HG03457 (cell line): ENCODE data around the gene HYDIN.
"Not testable (repeated sequence)": the region's sequence is repeated elsewhere in the genome, so short reads cannot be mapped to it uniquely, and the experiment has no call there.

Experiments used
- ATAC-seq: cut with Tn5 transposase; IDR thresholded peaks from one replicate; pipeline ENCODE4 v1.9.1; 2021; ENCODE audit warnings: moderate number of reproducible peaks; ENCODE audit not compliant: unreplicated experiment

HYDIN gene

DNA sequence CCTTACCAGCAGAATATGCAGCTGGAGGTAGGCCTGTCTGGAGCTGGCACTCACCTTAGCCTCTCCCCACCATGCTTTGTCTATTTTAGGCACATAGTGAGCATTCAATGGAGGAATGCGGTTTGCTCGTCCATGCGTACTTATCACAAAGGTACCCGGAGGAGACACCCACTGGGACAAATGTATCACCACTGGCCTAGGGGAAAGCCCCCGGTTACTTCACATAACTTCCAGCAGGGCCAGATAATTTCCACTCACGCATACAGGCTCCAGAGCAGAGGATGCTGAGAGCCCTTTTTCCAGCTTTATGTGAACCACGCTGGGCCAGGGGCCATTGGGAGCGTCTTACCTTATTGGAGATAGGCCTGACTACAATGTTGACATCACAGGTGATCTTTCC is 348.2 kb downstream of the HYDIN start:
- ATAC-seq: not testable (repeated sequence)

DNA sequence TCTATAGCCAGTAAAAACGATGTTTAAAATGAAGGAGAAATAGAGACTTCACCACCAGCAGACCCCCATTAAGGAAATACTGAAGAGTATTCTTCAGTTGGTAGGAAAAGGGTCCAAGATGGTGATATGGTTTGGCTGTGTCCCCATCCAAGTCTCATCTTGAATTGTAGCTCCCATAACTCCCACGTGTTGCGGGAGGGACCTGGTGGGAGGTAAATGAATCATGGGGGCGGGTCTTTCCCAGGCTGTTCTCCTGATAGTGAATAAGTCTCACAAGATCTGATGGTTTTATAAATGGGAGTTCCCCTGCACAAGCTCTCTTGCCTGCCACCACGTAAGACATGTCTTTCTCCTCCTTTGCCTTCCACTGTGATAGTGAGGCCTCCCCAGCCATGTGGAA is 352.6 kb downstream of the HYDIN start:
- not testable (repeated sequence) for ATAC-seq

DNA sequence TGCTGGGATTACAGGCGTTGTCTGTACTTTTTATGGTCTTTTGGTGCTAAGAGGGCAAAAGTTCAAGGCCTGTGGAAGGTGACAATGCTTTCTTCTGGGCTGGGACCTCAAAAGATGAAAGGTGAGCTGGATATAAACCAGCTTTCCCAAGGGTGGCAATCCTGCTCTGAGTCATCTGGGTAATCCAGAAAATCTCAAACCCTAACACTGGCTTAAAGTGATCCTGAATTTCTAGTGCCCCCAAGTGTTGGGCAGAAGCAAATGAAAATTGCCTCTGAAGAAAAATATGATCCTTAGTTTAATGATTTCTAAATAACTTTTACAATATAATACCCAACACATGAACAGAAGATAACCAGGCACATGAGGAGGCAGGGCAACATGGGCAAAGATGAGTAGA is 354.1 kb downstream of the HYDIN start:
- ATAC-seq: not testable (repeated sequence)

DNA sequence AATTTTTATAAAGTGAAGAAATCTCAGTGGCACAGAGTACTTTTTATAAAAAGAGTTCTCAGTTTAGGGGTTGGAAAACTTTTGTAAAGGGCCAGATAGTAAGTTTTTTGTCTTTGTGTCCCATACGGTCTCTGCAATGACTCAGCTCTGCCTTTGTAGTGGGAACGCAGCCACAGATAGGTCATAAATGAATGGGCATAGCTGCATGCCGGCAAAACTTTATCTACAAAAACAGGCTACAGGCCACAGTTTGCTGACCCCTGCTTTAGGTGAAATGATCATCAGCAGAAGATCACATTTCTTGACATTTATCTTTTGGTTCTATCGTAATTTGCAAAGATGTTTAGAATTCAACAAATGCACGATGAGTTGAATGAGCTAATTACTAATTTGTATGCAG is 365.8 kb downstream of the HYDIN start:
- ATAC-seq: not testable (repeated sequence)

DNA sequence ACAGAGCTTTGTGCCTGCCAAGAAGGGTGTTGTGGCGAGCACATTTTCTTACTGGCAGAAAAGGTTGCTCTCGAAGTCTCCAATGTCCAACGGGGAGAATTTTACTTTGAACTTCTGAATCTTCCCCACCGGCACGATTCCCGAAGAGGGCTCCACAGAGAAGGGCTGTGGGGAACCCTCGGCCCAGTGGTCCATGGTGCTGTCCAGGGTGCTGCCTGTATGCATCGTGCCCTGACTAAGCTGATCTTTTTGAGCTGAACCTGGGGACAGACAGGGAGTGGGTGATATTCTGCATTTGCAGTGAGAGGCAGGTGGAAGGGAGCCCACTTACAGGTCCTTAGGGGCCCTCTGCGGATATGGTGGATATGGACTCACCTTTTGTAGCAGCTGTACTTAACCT is 368.5 kb downstream of the HYDIN start:
- not testable (repeated sequence) for ATAC-seq

DNA sequence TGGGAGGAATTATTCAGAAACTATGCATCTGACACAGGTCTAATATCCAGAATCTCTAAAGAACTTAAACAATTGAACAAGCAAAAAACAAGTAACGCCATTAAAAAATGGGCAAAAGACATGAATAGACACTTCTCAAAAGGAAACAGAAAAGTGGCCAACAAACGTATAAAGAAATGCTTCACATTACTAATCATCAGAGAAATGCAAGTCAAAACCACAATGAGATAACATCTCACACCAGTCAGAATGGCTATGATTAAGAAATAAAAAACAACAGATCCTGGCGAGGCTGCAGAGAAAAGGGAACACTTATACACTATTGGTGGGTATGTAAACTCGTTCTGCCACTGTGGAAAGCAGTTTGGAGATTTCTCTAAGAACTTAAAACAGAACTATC is 379.2 kb downstream of the HYDIN start:
- ATAC-seq: not testable (repeated sequence)

DNA sequence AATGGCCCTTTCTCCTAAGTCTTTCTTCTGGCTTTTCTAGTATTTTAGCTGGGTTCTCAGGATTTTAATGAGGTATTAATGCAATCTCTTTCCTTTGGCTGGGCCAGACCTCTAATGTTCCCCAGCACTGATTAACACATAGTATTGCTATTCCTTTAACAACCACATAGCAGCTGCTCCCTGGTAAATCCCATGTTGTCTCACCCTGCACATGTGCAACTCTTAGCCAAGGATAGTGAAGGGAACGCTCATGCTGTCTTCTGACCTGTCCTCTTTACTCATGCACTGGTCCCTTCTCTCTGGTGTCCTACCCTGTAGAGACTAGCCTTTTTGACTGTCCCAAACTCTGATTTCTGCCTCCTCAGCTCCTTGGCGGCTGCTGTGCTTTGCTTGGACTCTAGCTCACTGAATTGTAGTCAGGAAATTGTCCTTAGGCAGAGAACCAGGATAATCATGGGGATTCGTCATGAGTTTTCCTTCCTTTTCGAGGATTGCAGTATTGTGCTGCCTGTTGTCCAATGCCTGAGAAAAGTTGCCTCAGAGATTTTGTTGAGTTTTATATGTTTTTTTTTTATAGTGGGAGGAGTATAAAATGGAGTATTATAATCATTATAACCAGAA is 406.9 kb downstream of the HYDIN start:
- ATAC-seq: not testable (repeated sequence)

DNA sequence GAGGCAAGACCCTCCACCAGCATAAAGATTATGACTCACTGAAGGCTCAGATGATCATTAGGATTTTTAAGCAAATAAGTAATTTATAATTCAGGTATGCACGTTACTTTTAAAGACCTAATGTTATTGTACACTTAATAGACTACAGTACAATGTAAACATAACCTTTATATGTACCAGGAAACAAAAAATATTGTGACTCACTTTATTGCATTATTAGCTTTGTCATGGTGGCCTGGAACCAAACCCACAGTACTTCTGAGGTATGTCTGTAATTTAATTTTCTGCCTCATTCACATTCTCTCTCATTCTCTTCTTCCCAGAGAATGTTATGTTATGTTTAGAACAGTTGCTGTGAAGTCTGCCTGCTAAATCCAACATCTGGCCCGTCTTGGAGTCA is 407.8 kb downstream of the HYDIN start:
- ATAC-seq: not testable (repeated sequence)

DNA sequence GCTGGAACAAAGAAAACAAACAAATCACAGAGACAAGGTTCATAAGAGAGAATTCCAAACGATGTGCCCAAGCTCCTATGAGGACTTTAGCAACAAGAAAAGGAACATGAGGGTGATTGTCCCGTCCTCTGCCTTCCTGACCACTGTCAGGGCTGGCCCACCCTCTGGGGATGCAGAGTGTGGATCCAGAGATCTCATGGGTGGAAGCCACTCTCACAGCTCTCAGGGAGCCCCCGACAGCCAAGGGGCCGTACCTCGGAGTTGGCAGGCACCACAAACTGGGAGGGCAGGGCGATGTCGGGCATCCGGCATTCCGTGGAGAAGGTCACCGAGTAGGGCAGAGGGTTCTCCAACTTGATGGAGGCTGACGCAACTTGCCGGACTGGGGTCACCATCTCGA is 412.4 kb downstream of the HYDIN start:
- not testable (repeated sequence) for ATAC-seq

DNA sequence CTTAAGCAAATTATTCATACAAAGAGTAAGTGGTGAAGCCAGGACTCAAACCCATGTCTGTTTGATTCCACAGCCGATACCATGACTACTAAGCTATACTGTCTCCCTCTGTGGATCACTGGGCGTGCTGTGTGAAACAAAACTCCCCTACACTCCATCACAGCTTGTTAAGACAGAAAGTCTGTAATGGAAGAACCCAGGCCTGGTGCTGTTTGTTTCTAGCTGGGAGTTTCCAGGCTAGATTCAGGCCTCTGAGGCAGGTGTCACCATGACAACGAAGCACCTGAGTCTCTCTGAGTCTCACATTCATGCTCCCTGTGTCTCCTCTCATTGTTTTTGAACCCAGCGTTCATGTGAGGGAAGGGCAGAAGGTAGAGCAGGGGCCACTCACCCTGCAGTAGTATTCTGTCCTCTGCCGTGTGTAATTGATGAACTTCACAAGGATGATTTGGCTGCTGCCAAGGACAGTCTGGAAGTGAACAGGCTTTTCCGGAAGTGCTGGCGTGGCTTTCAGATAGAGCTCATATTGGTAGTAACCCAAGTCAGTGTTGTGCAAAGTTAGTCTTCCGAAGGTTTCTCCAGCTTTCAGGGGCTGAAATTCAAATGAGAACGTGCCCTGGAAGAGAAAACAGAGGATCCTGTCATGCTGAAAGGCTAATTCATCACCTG is 421.0 kb downstream of the HYDIN start:
- ATAC-seq: peak; percentile 64

DNA sequence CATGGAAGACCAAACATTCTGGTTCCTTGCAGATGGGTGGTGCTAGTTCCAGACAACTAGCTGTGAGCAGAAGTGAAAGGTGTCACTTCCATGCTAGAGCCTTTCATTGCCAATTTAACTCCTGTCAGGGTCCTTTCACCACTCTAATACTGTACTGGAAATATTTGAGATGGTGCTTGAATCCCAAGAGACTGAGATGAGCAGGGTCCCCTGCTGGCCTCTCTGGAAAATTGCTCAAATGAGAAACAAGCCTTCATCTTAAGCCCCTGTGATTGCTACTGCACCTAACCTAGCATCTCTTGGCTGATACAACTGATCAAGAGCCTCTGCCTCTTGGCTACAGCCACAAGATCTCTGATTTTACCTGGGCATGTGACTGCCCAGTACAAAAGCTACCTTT is 422.2 kb downstream of the HYDIN start:
- no peak for ATAC-seq

DNA sequence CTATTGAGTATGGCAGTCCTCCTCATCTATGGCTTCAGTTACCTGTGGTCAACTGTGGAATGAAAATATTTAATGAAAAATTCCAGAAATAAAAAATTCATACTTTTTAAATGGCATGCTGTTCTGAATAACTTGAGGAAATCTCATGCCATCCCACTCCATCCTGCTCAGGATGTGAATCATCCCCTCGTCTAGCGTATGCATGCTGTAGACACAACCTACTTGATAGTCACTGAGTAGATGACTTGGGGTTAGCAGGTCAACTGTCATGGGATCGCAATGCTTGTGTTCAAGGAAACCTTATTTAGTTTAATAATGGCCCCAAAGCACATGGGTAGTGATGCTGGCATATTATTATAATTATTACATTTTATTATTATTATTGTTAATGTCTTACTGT is 424.7 kb downstream of the HYDIN start:
- ATAC-seq: no peak

DNA sequence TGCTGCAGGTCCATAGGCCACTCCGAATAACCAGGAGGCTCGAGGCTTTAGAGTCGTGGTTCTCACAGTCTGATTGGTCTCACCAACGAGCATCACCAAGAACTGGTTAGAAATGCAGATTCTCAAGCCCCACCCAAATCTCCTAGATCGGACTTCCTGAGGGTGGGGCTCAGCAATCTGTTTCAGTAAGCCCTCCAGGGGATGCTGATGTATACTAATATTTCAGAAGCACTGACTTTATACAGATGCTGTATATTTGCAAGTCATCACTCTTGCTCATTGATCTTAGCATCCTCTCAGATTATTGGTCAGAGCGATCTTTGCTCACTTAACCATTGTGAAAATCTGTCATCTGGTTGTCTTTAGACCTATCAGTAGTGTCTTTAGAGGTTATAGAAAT is 425.1 kb downstream of the HYDIN start:
- ATAC-seq: no peak

DNA sequence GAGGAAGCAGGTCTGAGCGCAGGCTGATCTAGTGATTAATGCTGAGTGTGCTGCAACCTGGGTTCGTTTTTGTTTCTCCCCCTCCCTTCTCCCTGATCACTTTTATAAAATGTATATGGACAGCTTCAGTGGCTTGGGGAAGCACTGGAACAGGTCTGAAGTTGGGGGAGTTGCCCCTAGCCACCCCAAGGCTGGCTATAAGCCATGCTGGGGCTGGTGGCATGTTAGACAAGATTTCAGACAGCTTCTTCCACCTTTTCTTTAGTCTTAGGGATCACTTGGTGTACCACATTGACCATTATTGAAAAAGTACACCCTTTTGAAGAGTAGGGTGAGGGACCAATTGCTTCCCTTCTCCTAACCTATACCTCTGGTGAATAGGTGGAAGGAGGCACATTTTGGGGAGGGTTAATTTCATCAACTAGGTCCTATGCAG is 425.8 kb downstream of the HYDIN start:
- no peak for ATAC-seq

DNA sequence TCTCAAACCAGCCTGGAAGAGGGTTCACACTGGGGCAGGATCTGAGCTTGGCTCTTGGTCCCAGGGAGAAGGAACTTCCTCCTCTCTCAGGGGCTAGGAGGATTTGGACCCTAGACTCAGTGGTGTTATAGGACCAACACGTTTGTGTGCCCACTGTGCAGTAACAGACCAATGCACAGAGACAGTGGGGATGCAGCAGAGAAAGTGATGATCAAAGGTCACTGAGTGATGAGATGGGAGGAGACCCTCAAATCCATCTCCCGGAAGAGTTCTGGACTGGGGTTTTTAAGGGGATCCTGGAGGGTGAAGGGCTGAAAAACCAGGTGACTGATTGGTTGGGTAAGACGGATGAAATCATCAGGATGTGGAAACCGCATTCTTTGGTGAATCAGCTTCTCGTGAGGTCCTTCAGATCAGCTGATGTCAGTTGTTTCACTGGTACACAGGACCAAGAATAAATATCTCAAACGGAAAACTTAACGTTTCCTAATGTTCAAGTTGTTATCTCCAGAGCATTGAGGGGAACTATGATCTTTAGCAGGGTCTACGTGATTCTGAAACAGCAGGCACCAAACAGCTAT is 426.3 kb downstream of the HYDIN start:
- no peak for ATAC-seq

DNA sequence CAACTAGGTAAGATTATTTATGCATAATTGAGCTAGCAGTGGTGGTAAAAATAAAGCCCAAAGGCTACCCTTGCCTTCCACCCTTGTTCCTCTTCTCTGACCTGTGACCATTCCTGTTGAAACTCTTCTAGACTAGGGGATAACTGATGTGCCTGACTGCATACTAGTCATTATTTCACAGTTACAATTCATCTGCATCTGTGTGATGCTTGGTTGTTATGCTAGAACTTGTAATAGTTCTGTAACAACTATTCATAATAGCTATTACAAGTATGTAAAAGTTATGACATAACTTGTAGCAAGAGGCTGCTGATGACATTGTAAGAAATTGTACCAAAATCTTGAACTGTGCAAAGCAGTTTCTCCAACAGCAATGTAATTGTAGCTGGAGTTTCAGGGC is 427.2 kb downstream of the HYDIN start:
- ATAC-seq: no peak

DNA sequence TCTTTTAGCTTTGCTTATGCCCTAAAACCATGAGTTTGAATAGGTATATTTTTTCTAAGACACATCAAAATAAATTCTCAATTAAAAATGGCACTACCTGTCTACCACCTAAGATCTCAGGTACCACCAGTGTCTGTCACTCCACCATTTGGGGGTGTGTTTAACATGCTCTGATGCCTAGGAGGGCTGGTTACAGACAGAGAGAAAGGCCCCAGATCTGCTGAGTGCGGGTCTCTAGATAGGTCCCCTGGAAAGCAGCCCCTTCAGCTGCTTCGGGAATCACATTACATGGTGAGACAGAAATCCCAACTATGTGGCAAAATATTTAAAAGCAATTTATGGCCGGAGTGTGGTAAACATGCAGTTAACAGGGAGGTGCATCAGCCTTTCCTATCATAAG is 428.9 kb downstream of the HYDIN start:
- no peak for ATAC-seq

DNA sequence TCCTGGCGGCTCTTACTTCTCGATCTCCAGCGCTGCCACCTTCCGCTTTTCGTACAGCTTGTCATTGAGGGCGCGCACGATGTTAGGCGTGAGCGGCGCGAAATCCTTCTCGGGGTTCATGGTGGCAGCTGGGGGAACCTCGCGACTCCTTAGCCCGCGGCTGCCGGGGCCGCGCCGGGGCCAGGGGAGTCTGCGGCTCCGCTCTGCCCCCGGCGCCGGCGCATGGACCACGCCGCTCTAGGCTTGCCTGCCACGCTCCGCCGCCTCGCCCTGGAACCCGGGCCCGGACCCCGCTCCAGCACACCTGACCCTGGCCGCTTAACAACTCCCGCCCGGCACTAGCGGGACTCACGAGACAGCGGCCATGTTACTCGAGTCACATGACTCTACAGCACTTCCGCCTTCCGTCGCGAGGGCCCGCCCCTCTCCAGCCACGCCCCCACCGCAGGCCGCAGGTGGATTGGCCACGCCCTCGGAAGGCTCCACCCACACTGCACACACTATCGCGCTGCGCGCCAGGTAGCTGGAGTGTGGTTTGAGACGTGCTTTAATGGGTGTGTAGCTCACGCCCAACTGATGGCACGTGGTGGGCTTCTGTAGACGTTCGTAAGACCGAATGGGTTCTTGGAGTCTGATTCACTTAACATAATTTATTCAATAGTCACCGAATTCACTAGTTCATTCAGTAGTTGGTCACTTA is 429.6 kb downstream of the HYDIN start, which contains the start of gene VAC14:
VAC14 (minus strand) TSS at position 378 of the 700 bp plus-strand sequence; CDS start at position 120, 258 bp downstream.
- ATAC-seq: peak; percentile 81

DNA sequence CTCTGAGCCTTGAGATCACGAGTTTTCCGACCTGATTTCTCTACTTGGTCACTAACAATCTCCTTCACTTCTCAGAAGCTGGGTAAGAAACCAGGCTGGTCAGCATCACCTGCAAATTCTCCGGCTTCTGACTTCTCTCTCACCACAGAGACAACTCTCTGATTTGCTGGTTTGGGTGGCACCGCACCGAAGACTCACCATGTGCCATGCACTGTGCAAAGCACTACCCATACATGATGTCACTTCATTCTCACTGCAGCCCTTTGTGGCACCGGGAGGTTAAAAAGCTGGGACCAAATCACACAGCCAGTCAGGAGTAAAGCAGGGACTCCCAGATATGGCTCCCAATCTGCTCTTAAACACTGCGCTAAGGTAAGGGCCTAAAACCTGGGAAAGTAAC is 430.2 kb downstream of the HYDIN start:
- ATAC-seq: no peak

DNA sequence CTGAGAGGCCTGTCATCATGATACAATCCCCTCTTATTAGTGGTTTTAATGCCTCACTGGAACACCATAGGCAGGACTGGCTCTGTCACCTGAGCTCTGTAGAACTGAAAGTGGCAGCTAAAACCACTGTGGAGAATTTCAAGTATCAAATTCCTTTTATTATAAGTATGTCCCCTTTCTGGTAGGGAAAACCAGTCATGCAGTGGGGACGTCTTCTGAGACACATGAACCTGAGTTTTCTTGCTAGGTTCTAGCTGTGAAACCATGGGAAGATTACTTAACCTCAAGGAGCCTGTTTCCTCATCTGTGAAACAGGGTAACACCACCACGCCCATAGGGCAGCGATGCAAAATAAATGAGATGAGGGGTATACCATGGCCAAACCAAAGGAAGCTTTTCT is 434.2 kb downstream of the HYDIN start:
- no peak for ATAC-seq

DNA sequence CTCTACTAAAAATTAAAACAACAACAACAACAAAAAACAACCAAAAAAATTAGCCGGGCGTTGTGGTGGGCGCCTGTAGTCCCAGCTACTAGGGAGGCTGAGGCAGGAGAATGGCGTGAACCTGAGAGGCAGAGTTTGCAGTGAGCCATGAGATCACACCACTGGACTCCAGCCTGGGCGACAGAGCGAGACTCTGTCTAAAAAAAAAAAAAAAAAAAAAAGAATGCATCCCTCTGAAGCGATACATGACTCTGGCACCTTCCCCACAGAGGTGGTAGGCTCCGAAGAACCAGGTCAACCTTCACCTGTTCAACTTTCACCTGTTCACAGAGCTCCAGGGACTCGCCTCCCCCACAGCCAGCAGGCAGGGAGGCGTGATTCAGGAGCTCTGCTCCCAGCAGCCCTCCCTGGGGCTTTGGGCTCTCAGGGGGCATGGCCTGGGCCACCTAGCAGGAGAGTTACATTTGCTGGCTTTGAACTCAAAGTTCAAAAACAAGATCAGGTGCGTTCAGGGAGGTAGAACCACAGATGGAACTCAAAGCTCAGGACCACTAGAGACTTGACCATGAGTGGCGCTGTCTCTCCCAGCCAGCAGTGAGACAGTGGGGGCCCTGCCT is 435.1 kb downstream of the HYDIN start:
- ATAC-seq: no peak
